ENCODE measurements around the gene NEK3. TPM values are rescaled to one million over a fixed set of nuclear protein-coding genes. Genes with fewer than 3 reads are reported as not detected.

NEK3 gene
- total RNA-seq, 2 experiments from 2014 or later: 18.2 to 32.2 TPM

DNA sequence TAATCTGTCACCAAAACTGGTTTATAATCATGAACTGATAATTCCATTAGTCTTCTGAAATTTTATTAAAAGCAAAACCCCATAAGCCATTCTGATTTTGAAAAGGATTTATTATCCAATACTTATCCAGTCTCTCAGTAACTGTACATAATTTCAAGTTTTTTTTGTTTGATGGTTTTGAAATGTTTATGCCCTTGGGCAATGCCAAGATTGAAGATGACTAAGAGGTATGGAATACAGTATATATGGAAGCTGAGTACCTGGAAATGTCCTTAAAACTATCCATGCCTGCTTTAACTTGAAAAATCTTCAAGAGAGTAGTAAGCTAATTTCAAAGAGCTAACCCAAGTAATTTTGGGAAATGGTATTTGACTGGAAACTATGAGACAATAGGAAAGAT is 28.8 kb downstream of the NEK3 start:
- TF ChIP-seq EZH2phosphoT487 (IDR thresholded peaks at IDR 0.05; ENCODE audit: borderline replicate concordance, low read depth, low read length): no peak
- CTCF ChIA-PET (ENCODE audit: unreplicated experiment): no interaction called here

DNA sequence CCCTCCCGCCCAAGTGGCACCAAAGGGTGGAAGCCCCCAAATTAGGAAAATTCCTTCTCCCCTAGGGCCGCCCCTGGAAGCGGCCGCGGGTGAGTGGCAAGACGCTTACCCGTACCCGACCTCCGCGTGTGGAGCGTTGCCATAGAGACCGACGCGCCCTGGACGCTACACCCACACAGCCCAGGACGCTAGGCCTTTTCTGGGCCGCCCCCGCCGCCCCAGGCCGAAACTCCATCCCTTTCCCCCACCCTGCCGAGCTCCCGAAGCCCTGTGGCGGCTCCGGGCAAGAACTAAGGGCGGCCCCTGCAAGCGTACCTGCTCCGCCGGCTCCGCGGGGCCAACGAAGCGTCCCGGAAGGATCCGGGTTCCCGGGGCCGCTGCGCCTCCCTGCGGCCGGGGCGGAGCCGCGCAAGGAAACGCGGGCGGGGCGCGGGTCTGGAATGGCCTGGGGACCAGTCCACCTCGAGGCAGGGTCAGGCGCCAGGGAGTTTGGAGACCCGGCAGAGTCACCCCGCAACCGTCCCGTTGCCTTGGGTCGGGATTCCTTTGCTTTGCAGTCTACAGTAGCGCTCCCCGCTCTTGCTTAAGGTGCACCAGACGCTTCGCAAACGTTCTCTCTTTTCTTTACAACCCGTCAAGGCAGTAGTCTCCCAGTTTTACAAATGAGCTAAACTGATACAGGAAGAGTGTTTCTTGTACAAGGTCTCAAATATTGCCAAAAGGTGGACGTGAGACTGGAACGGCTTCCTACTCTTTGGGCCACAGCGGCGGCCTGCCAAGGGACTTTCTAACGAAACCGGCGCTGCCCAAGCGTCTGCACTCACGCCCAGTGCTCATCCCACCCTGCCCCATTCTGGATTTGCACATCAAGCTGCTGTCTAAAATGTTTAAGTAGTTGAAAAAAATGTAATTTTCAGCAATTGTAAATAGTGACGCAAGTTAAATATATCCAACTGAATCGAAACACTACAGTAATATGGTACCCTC is 30.4 kb downstream of the NEK3 start, which contains the start of gene NEK5:
Gene NEK5, minus strand, starts transcription at position 360 of the 987 bp plus-strand sequence. CDS start 1,591 bp downstream, outside the sequence.
- ChIA-PET POLR2A (no interaction called here), CTCF (ENCODE audit: unreplicated experiment) (no interaction called here)
- Histone ChIP-seq H3K4me1 (ENCODE audit: insufficient read depth, low read length, poor library complexity, severe bottlenecking) (no peaks in the 10 kb centered on the region), H3K9me3 (ENCODE audit: low read length) (no peaks in the 10 kb centered on the region), H3K9me2 (ENCODE audit: insufficient read depth, low read length) (no peaks in the 10 kb centered on the region), H3K79me2 (ENCODE audit: insufficient read depth, low read depth, low read length) (no peaks in the 10 kb centered on the region), H3K27ac (ENCODE audit: low read depth, low read length, poor library complexity, severe bottlenecking) (no peak within 1 kb of the TSS), H3K36me3 (ENCODE audit: insufficient read depth, low read length) (peaks cover 35% of the 10 kb centered on the region), H4K20me1 (ENCODE audit: insufficient read depth, low read length) (no peaks in the 10 kb centered on the region), H3K4me3 (ENCODE audit: low read depth, low read length, poor library complexity, severe bottlenecking) (no peak within 1 kb of the TSS), H2AFZ (ENCODE audit: low read length) (no peak within 1 kb of the TSS), H3K4me2 (ENCODE audit: low read length) (no peak within 1 kb of the TSS; the same call in 1 of the 2 replicates)
- DNase-seq (ENCODE audit: low spot score): no peak
- intact Hi-C loops (cut with micrococcal nuclease; ENCODE audit: unreplicated experiment): no loop called here
- TF ChIP-seq, protein P1, sequence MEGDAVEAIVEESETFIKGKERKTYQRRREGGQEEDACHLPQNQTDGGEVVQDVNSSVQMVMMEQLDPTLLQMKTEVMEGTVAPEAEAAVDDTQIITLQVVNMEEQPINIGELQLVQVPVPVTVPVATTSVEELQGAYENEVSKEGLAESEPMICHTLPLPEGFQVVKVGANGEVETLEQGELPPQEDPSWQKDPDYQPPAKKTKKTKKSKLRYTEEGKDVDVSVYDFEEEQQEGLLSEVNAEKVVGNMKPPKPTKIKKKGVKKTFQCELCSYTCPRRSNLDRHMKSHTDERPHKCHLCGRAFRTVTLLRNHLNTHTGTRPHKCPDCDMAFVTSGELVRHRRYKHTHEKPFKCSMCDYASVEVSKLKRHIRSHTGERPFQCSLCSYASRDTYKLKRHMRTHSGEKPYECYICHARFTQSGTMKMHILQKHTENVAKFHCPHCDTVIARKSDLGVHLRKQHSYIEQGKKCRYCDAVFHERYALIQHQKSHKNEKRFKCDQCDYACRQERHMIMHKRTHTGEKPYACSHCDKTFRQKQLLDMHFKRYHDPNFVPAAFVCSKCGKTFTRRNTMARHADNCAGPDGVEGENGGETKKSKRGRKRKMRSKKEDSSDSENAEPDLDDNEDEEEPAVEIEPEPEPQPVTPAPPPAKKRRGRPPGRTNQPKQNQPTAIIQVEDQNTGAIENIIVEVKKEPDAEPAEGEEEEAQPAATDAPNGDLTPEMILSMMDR (conservative IDR thresholded peaks at IDR 0.05; ENCODE audit: low read length): no peak
- TF ChIP-seq EZH2phosphoT487 (IDR thresholded peaks at IDR 0.05; ENCODE audit: borderline replicate concordance, low read depth, low read length): no peak
- BruUV-seq (replicated peaks): no TSS peak

More for the DNA sequence above, 28.8 kb downstream of the NEK3 start:
- POLR2A ChIA-PET: no interaction called here
- no peaks in the 10 kb centered on the region for H3K9me3 ChIP-seq (ENCODE audit: low read length)
- H3K4me2 ChIP-seq (ENCODE audit: low read length): no peak overlapping the region
- no peaks in the 10 kb centered on the region for H4K20me1 ChIP-seq (ENCODE audit: insufficient read depth, low read length)
- H3K36me3 ChIP-seq (ENCODE audit: insufficient read depth, low read length): peaks cover 49% of the 10 kb centered on the region
- no peak for DNase-seq (ENCODE audit: low spot score)
- H2AFZ ChIP-seq (ENCODE audit: low read length): no peak overlapping the region
- no peak overlapping the region for H3K4me3 ChIP-seq (ENCODE audit: low read depth, low read length, poor library complexity, severe bottlenecking)
- H3K9me2 ChIP-seq (ENCODE audit: insufficient read depth, low read length): no peaks in the 10 kb centered on the region
- intact Hi-C loops (cut with micrococcal nuclease; ENCODE audit: unreplicated experiment): no loop called here
- H3K79me2 ChIP-seq (ENCODE audit: insufficient read depth, low read depth, low read length): no peaks in the 10 kb centered on the region
- no TSS peak for BruUV-seq (replicated peaks)
- H3K27ac ChIP-seq (ENCODE audit: low read depth, low read length, poor library complexity, severe bottlenecking): no peak overlapping the region
- no peaks in the 10 kb centered on the region for H3K4me1 ChIP-seq (ENCODE audit: insufficient read depth, low read length, poor library complexity, severe bottlenecking)

DNA sequence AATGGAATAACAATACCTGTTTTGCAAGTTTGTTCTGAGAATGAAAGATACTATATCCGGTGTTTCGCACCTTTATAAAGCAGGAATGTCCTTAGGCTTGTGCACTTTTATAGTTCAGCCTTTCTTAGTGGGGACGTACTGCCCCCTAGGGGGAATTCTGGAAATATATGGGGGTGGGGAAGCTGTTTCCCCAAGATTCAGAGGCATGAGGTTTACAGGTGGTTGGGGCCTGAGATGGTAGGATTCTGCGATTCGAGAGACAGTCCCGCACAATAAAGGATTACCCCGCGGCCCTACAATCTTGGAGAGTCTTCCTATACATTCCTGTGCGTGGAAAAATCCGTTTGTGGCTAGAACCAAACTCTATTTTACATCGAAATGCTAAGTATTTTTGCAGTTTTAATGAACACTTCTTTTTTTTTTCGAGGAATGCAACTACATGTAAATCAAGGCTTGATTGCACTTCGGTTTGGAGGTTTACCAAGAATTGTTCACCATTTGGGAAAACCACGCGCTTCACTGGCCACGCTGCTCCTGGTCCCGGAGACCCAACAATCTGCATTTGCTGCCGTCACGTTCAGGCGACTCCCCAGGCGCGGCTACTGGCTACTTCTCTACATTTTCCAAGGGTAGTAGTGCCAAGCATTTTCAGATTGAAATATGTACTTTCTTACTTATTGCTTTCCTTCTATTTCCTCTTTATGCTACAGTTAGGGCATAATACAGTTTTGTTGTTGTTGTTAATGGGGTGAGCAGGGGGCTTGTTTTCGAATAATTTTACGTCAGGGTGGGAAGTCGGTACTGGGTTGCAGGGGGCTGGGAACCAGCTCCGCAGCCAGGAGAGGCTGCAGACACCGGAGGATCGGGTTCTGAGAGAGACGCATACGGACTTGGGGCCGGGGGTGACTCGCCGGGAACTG is 31.4 kb downstream of the NEK3 start:
- Histone ChIP-seq H4K20me1 (ENCODE audit: insufficient read depth, low read length) (no peaks in the 10 kb centered on the region), H3K9me2 (ENCODE audit: insufficient read depth, low read length) (no peaks in the 10 kb centered on the region), H3K4me2 (ENCODE audit: low read length) (no peak overlapping the region; the same call in 1 of the 2 replicates), H3K4me3 (ENCODE audit: low read depth, low read length, poor library complexity, severe bottlenecking) (no peak overlapping the region), H3K4me1 (ENCODE audit: insufficient read depth, low read length, poor library complexity, severe bottlenecking) (no peaks in the 10 kb centered on the region), H3K79me2 (ENCODE audit: insufficient read depth, low read depth, low read length) (no peaks in the 10 kb centered on the region), H2AFZ (ENCODE audit: low read length) (no peak overlapping the region), H3K36me3 (ENCODE audit: insufficient read depth, low read length) (peaks cover 27% of the 10 kb centered on the region), H3K9me3 (ENCODE audit: low read length) (no peaks in the 10 kb centered on the region), H3K27ac (ENCODE audit: low read depth, low read length, poor library complexity, severe bottlenecking) (no peak overlapping the region)
- peak; percentile 64 for DNase-seq (ENCODE audit: low spot score)
- CTCF ChIA-PET (ENCODE audit: unreplicated experiment): no interaction called here
- no peak for TF ChIP-seq EZH2phosphoT487 (IDR thresholded peaks at IDR 0.05; ENCODE audit: borderline replicate concordance, low read depth, low read length)
- TF ChIP-seq, protein P1 (conservative IDR thresholded peaks at IDR 0.05; ENCODE audit: low read length): peak; percentile 94
- POLR2A ChIA-PET: interaction anchor here (1.0 kb wide), 1 partner anchor 17 kb away, joined by 3 read pairs; no protein-coding TSS in a partner anchor
- intact Hi-C loops (cut with micrococcal nuclease; ENCODE audit: unreplicated experiment): loop anchor here (2.0 kb wide), 3 partner anchors 127 to 313 kb away; no protein-coding TSS in a partner anchor
- BruUV-seq (replicated peaks): no TSS peak
